HEK293T (cell line): ENCODE results near the gene LPCAT4.

Source experiments
- ARNT ChIP-seq: fragments of 450-650 bp; IDR thresholded peaks from 2 replicates; pipeline ENCODE4 v1.6.1; 2017; ENCODE audit warnings: mild to moderate bottlenecking
- BHLHE40 ChIP-seq: fragments of 450-650 bp; IDR thresholded peaks from 2 replicates; pipeline ENCODE4 v1.6.1; 2016; ENCODE audit warnings: mild to moderate bottlenecking, moderate library complexity, borderline replicate concordance
- ELF4 ChIP-seq: fragments of 450-650 bp; IDR thresholded peaks from 2 replicates; pipeline ENCODE4 v1.6.1; 2017; ENCODE audit warnings: antibody characterized with exemption
- FOXA1 ChIP-seq: fragments of 450-650 bp; IDR thresholded peaks from 2 replicates; pipeline ENCODE4 v1.6.1; 2016; ENCODE audit warnings: mild to moderate bottlenecking
- FOXM1 ChIP-seq: fragments of 450-650 bp; IDR thresholded peaks from 2 replicates; pipeline ENCODE4 v1.6.1; 2017; ENCODE audit warnings: mild to moderate bottlenecking, borderline replicate concordance
- HDGF ChIP-seq: fragments of 450-650 bp; IDR thresholded peaks from 2 replicates; pipeline ENCODE4 v1.6.1; 2017; ENCODE audit warnings: antibody characterized with exemption, borderline replicate concordance
- L3MBTL2 ChIP-seq: fragments of 450-650 bp; conservative IDR thresholded peaks from 2 replicates; pipeline ENCODE4 v1.6.1; 2016; ENCODE audit warnings: mild to moderate bottlenecking
- LEF1 ChIP-seq: fragments of 450-650 bp; IDR thresholded peaks from 2 replicates; pipeline ENCODE4 v1.6.1; 2017; ENCODE audit warnings: mild to moderate bottlenecking, borderline replicate concordance
- NFRKB ChIP-seq: fragments of 450-650 bp; IDR thresholded peaks from 2 replicates; pipeline ENCODE4 v1.6.1; 2016; ENCODE audit warnings: mild to moderate bottlenecking, moderate library complexity
- SP1 ChIP-seq: fragments of 450-650 bp; IDR thresholded peaks from 2 replicates; pipeline ENCODE4 v1.6.1; 2017
- SUZ12 ChIP-seq: fragments of 450-650 bp; IDR thresholded peaks from 2 replicates; pipeline ENCODE4 v1.6.1; 2016; ENCODE audit warnings: mild to moderate bottlenecking
- TARDBP ChIP-seq: fragments of 450-650 bp; IDR thresholded peaks from 2 replicates; pipeline ENCODE4 v1.6.1; 2016
- ZNF384 ChIP-seq: fragments of 450-650 bp; IDR thresholded peaks from 2 replicates; pipeline ENCODE4 v1.6.1; 2016

GRCh38 chr15:34376856-34377255 is 9.9 kb upstream of the LPCAT4 start:
- no peak for TF ChIP-seq SP1
- TF ChIP-seq SUZ12 = no peak
- TF ChIP-seq BHLHE40 = no peak
- no peak for TF ChIP-seq FOXM1
- no peak for TF ChIP-seq LEF1
- TF ChIP-seq ARNT = no peak
- no peak for TF ChIP-seq FOXA1
- no peak for TF ChIP-seq HDGF
- TF ChIP-seq ELF4 = no peak
- no peak for TF ChIP-seq ZNF384
- no peak for TF ChIP-seq NFRKB
- TF ChIP-seq L3MBTL2 = no peak
- no peak for TF ChIP-seq TARDBP
